Activated T-helper 17 cell treated with anti-CD3 and anti-CD28 coated beads, Interleukin-2, amount 50 U/mL, for 72 hours (primary cell): Measurements from ENCODE around the gene OR6C6. TPM values are rescaled to one million over a fixed set of nuclear protein-coding genes. Genes with fewer than 3 reads are reported as not detected.
"Not testable (repeated sequence)": the region's sequence is repeated elsewhere in the genome, so short reads cannot be mapped to it uniquely, and the experiment has no call there.

Experiments used
- ATAC-seq: fragments of 150-1000 bp; cut with Tn5 transposase; replicated peaks from 2 replicates; pipeline ENCODE4 v1.10.0; 2021; ENCODE audit warnings: mild to moderate bottlenecking, moderate library complexity
- H3K27ac Mint-ChIP-seq: one replicate; pipeline ENCODE4 v1.8.0; 2022; ENCODE audit warnings: mixed read lengths
- H3K27me3 Mint-ChIP-seq: one replicate; pipeline ENCODE4 v1.8.0; 2022; ENCODE audit warnings: mixed read lengths
- H3K36me3 Mint-ChIP-seq: one replicate; pipeline ENCODE4 v1.8.0; 2022; ENCODE audit warnings: low read depth, mild to moderate bottlenecking, mixed read lengths
- H3K4me1 Mint-ChIP-seq: one replicate; pipeline ENCODE4 v1.8.0; 2022; ENCODE audit warnings: mixed read lengths
- H3K4me3 Mint-ChIP-seq: one replicate; pipeline ENCODE4 v1.8.0; 2022; ENCODE audit warnings: mild to moderate bottlenecking, mixed read lengths
- H3K9me3 Mint-ChIP-seq: one replicate; pipeline ENCODE4 v1.8.0; 2022; ENCODE audit warnings: mixed read lengths
- total RNA-seq, 2 donors: library from RNA; stranded (reverse); gene quantifications; one replicate each; pipeline ENCODE4 v1.2.3, GENCODE V29; 2022

Gene OR6C6
- total RNA-seq: not detected

GRCh38 chr12:55296469-55296868 lies at the start of gene OR6C6:
TSS of gene OR6C6 (minus strand) at chr12:55296569. CDS start at chr12:55295232, 1,337 bp downstream.
- H3K4me3 Mint-ChIP-seq: no peak within 1 kb of the TSS
- no peak within 1 kb of the TSS for H3K27ac Mint-ChIP-seq
- H3K27me3 Mint-ChIP-seq: peaks cover 27% of the 10 kb centered on the region
- H3K9me3 Mint-ChIP-seq: no peaks in the 10 kb centered on the region
- H3K36me3 Mint-ChIP-seq: no peaks in the 10 kb centered on the region
- no peak for ATAC-seq
- no peaks in the 10 kb centered on the region for H3K4me1 Mint-ChIP-seq

- Mint-ChIP-seq H3K4me1 (no peaks in the 10 kb centered on the region), H3K36me3 (no peaks in the 10 kb centered on the region), H3K27ac (no peak overlapping the region), H3K9me3 (no peaks in the 10 kb centered on the region), H3K27me3 (peaks cover 25% of the 10 kb centered on the region), H3K4me3 (no peak overlapping the region)
- ATAC-seq: no peak
Observed at GRCh38 chr12:55336002-55336401, 39.6 kb upstream of the OR6C6 start.

GRCh38 chr12:55330446-55330845 lies 34.1 kb upstream of the OR6C6 start, which contains the start of gene OR6C3:
TSS of gene OR6C3 (plus strand) at chr12:55330746. CDS start at chr12:55331701, 955 bp downstream.
- no peaks in the 10 kb centered on the region for H3K36me3 Mint-ChIP-seq
- peaks cover 20% of the 10 kb centered on the region for H3K27me3 Mint-ChIP-seq
- no peaks in the 10 kb centered on the region for H3K9me3 Mint-ChIP-seq
- no peak within 1 kb of the TSS for H3K4me3 Mint-ChIP-seq
- no peak for ATAC-seq
- H3K4me1 Mint-ChIP-seq: no peaks in the 10 kb centered on the region
- no peak within 1 kb of the TSS for H3K27ac Mint-ChIP-seq

GRCh38 chr12:55325801-55326200 lies 29.4 kb upstream of the OR6C6 start:
- H3K27ac Mint-ChIP-seq, H3K36me3 Mint-ChIP-seq, H3K4me1 Mint-ChIP-seq, H3K9me3 Mint-ChIP-seq, ATAC-seq, H3K4me3 Mint-ChIP-seq: not testable (repeated sequence)
- peaks cover 22% of the 10 kb centered on the region for H3K27me3 Mint-ChIP-seq

GRCh38 chr12:55320201-55320600 lies 23.8 kb upstream of the OR6C6 start:
- no peaks in the 10 kb centered on the region for H3K9me3 Mint-ChIP-seq
- ATAC-seq: no peak
- H3K27ac Mint-ChIP-seq: no peak overlapping the region
- H3K4me3 Mint-ChIP-seq: no peak overlapping the region
- H3K36me3 Mint-ChIP-seq: no peaks in the 10 kb centered on the region
- peaks cover 25% of the 10 kb centered on the region for H3K27me3 Mint-ChIP-seq
- no peaks in the 10 kb centered on the region for H3K4me1 Mint-ChIP-seq

GRCh38 chr12:55314043-55314442 lies 17.7 kb upstream of the OR6C6 start, which contains the start of gene OR6C1:
TSS of gene OR6C1 (plus strand) at chr12:55314343. CDS start at chr12:55320600, 6,257 bp downstream.
- Mint-ChIP-seq H3K36me3 (no peaks in the 10 kb centered on the region), H3K4me3 (no peak within 1 kb of the TSS), H3K27ac (no peak within 1 kb of the TSS), H3K4me1 (no peaks in the 10 kb centered on the region), H3K9me3 (no peaks in the 10 kb centered on the region), H3K27me3 (peaks cover 27% of the 10 kb centered on the region)
- no peak for ATAC-seq

GRCh38 chr12:55289999-55290398 lies 6.4 kb downstream of the OR6C6 start:
- Mint-ChIP-seq H3K4me1 (no peaks in the 10 kb centered on the region), H3K4me3 (no peak overlapping the region), H3K27ac (no peak overlapping the region), H3K27me3 (peaks cover 25% of the 10 kb centered on the region), H3K9me3 (no peaks in the 10 kb centered on the region), H3K36me3 (no peaks in the 10 kb centered on the region)
- ATAC-seq: no peak

GRCh38 chr12:55280991-55281390 lies 15.4 kb downstream of the OR6C6 start:
- Mint-ChIP-seq H3K4me3 (no peak overlapping the region), H3K36me3 (no peaks in the 10 kb centered on the region), H3K27me3 (peaks cover 22% of the 10 kb centered on the region)

GRCh38 chr12:55258303-55258702 lies 38.1 kb downstream of the OR6C6 start:
- Mint-ChIP-seq H3K36me3 (no peaks in the 10 kb centered on the region), H3K9me3 (peaks cover 5% of the 10 kb centered on the region), H3K4me1 (no peaks in the 10 kb centered on the region), H3K27me3 (peaks cover 17% of the 10 kb centered on the region), H3K4me3 (no peak overlapping the region), H3K27ac (no peak overlapping the region)
- ATAC-seq: no peak

More at GRCh38 chr12:55280991-55281390, 15.4 kb downstream of the OR6C6 start:
- no peak for ATAC-seq
- H3K9me3 Mint-ChIP-seq: no peaks in the 10 kb centered on the region
- no peak overlapping the region for H3K27ac Mint-ChIP-seq
- no peaks in the 10 kb centered on the region for H3K4me1 Mint-ChIP-seq

GRCh38 chr12:55256831-55257230 lies 39.5 kb downstream of the OR6C6 start:
- Mint-ChIP-seq H3K9me3 (peaks cover 5% of the 10 kb centered on the region), H3K27me3 (peaks cover 13% of the 10 kb centered on the region), H3K27ac (no peak overlapping the region), H3K4me3 (no peak overlapping the region), H3K36me3 (no peaks in the 10 kb centered on the region), H3K4me1 (no peaks in the 10 kb centered on the region)
- ATAC-seq: no peak

- Mint-ChIP-seq H3K9me3 (peaks cover 5% of the 10 kb centered on the region), H3K4me3 (no peak overlapping the region), H3K4me1 (no peaks in the 10 kb centered on the region), H3K27me3 (peaks cover 16% of the 10 kb centered on the region), H3K27ac (no peak overlapping the region), H3K36me3 (no peaks in the 10 kb centered on the region)
- no peak for ATAC-seq
Observed at GRCh38 chr12:55253281-55253680, 43.1 kb downstream of the OR6C6 start.

- ATAC-seq: no peak
- Mint-ChIP-seq H3K27me3 (peaks cover 25% of the 10 kb centered on the region), H3K27ac (no peak overlapping the region), H3K36me3 (no peaks in the 10 kb centered on the region), H3K9me3 (no peaks in the 10 kb centered on the region), H3K4me3 (no peak overlapping the region), H3K4me1 (no peaks in the 10 kb centered on the region)
Observed at GRCh38 chr12:55250944-55251343, 45.4 kb downstream of the OR6C6 start.

- H3K27ac Mint-ChIP-seq: no peak overlapping the region
- peaks cover 33% of the 10 kb centered on the region for H3K27me3 Mint-ChIP-seq
- ATAC-seq: no peak
- H3K36me3 Mint-ChIP-seq: no peaks in the 10 kb centered on the region
- H3K9me3 Mint-ChIP-seq: no peaks in the 10 kb centered on the region
- H3K4me1 Mint-ChIP-seq: no peaks in the 10 kb centered on the region
- no peak overlapping the region for H3K4me3 Mint-ChIP-seq
Observed at GRCh38 chr12:55246159-55246558, 50.2 kb downstream of the OR6C6 start.

- Mint-ChIP-seq H3K27ac (no peak within 1 kb of the TSS), H3K27me3 (peaks cover 31% of the 10 kb centered on the region), H3K9me3 (no peaks in the 10 kb centered on the region), H3K36me3 (no peaks in the 10 kb centered on the region), H3K4me1 (no peaks in the 10 kb centered on the region), H3K4me3 (no peak within 1 kb of the TSS)
- ATAC-seq: no peak
Observed at GRCh38 chr12:55244309-55244708, 52.1 kb downstream of the OR6C6 start, which contains the start of gene OR6C74. TSS of gene OR6C74 (plus strand) at chr12:55244609. CDS start at chr12:55247288, 2,679 bp downstream.
